CD14-positive monocyte (primary cell): ENCODE data around the gene P2RX3. TPM values are rescaled to one million over a fixed set of nuclear protein-coding genes. Genes with fewer than 3 reads are reported as not detected.

Experiments
- DNase-seq, 3 donors: peaks; one replicate each; pipeline ENCODE4 v3.0.0-alpha.2; 2011 to 2022
- H2AFZ ChIP-seq: 2 replicates; pipeline ENCODE4 v1.6.0; 2012; ENCODE audit warnings: mild to moderate bottlenecking, low read depth, low read length, inconsistent platforms; ENCODE audit not compliant: insufficient read depth, poor library complexity, severe bottlenecking
- H3K27ac ChIP-seq, 2 donors: 1 replicate in 1 of 2; 2 replicates in 1 of 2; pipeline ENCODE4 v1.5.1; 2012 to 2013; ENCODE audit warnings: low read length in 2 of 2, control low read depth in 1 of 2, inconsistent platforms in 1 of 2, low read depth in 1 of 2, mild to moderate bottlenecking in 1 of 2
- H3K27me3 ChIP-seq, 2 donors: one replicate each; pipeline versions ENCODE4 v1.6.0 to v1.6.1; 2011 to 2013; ENCODE audit warnings: low read length in 2 of 2; ENCODE audit not compliant: control insufficient read depth in 2 of 2, insufficient read depth in 2 of 2
- H3K36me3 ChIP-seq, 2 donors: replicated peaks in 1 of 2; 1 replicate in 1 of 2; 2 replicates in 1 of 2; pipeline versions ENCODE4 v1.5.1 to v1.6.1; 2012 to 2013; ENCODE audit warnings: low read length in 2 of 2, control low read depth in 1 of 2, inconsistent platforms in 1 of 2, mild to moderate bottlenecking in 1 of 2; ENCODE audit not compliant: insufficient read depth in 2 of 2, control insufficient read depth in 1 of 2
- H3K4me1 ChIP-seq, 2 donors: 1 replicate in 1 of 2; 2 replicates in 1 of 2; pipeline versions ENCODE4 v1.5.1 to v1.6.1; 2012 to 2013; ENCODE audit warnings: low read length in 2 of 2, control low read depth in 1 of 2, inconsistent platforms in 1 of 2, mild to moderate bottlenecking in 1 of 2, moderate library complexity in 1 of 2; ENCODE audit not compliant: insufficient read depth in 2 of 2, control insufficient read depth in 1 of 2
- H3K4me2 ChIP-seq: replicated peaks from 2 replicates; pipeline ENCODE3; 2012; ENCODE audit warnings: low read length, moderate library complexity, mild to moderate bottlenecking; ENCODE audit not compliant: poor library complexity, severe bottlenecking; ENCODE audit errors: extremely low read depth
- H3K4me3 ChIP-seq, 3 experiments: fragments of 200-600 bp in 1 of 3; sonication (generic) in 1 of 3; replicated peaks in 1 of 3; 1 replicate in 2 of 3; 2 replicates in 1 of 3; pipeline ENCODE4 v1.5.1; 2011 to 2013; ENCODE audit warnings: low read length in 3 of 3, mild to moderate bottlenecking in 3 of 3, control low read depth in 2 of 3, low read depth in 2 of 3, inconsistent platforms in 1 of 3, moderate library complexity in 1 of 3
- H3K79me2 ChIP-seq: 2 replicates; pipeline ENCODE4 v1.6.0; 2012; ENCODE audit warnings: mild to moderate bottlenecking, control low read depth, inconsistent platforms, low read length, moderate library complexity; ENCODE audit not compliant: insufficient read depth
- H3K9ac ChIP-seq: 2 replicates; pipeline ENCODE4 v1.6.0; 2017; ENCODE audit warnings: low read length, mild to moderate bottlenecking; ENCODE audit not compliant: insufficient read depth, poor library complexity, severe bottlenecking
- H3K9me3 ChIP-seq, 2 donors: replicated peaks in 1 of 2; 1 replicate in 1 of 2; 2 replicates in 1 of 2; pipeline versions ENCODE4 v1.5.1 to v1.6.1; 2012 to 2013; ENCODE audit warnings: low read length in 2 of 2, control low read depth in 1 of 2; ENCODE audit not compliant: control insufficient read depth in 1 of 2, insufficient read depth in 1 of 2
- H4K20me1 ChIP-seq: 2 replicates; pipeline ENCODE4 v1.6.0; 2012; ENCODE audit warnings: mild to moderate bottlenecking, low read length, control low read depth, moderate library complexity; ENCODE audit not compliant: insufficient read depth
- H3K27ac Mint-ChIP-seq, 7 donors: one replicate each; pipeline ENCODE4 v1.8.0; 2020; ENCODE audit warnings: mild to moderate bottlenecking in 7 of 7, mixed read lengths in 7 of 7, moderate library complexity in 6 of 7, inconsistent platforms in 2 of 7
- H3K27me3 Mint-ChIP-seq, 3 donors: one replicate each; pipeline ENCODE4 v1.8.0; 2021 to 2022; ENCODE audit warnings: low read depth in 3 of 3, mild to moderate bottlenecking in 3 of 3, mixed read lengths in 3 of 3, moderate library complexity in 3 of 3, inconsistent platforms in 1 of 3
- H3K36me3 Mint-ChIP-seq, 2 donors: one replicate each; pipeline ENCODE4 v1.8.0; 2020; ENCODE audit warnings: mixed read lengths in 2 of 2, inconsistent platforms in 1 of 2, mild to moderate bottlenecking in 1 of 2
- H3K4me1 Mint-ChIP-seq: one replicate; pipeline ENCODE4 v1.8.0; 2020; ENCODE audit warnings: mild to moderate bottlenecking, mixed read lengths
- H3K4me3 Mint-ChIP-seq, 2 donors: one replicate each; pipeline ENCODE4 v1.8.0; 2020; ENCODE audit warnings: mild to moderate bottlenecking in 2 of 2, mixed read lengths in 2 of 2, moderate library complexity in 1 of 2
- H3K9me3 Mint-ChIP-seq, 7 donors: one replicate each; pipeline ENCODE4 v1.8.0; 2020 to 2022; ENCODE audit warnings: mixed read lengths in 7 of 7, mild to moderate bottlenecking in 6 of 7, moderate library complexity in 6 of 7, inconsistent platforms in 2 of 7
- WGBS: methylation state at CpG from one replicate; pipeline ENCODE4 v1.1.5; 2013; ENCODE audit warnings: missing lambda C conversion rate; ENCODE audit not compliant: insufficient coverage; 5-methylcytosine and 5-hydroxymethylcytosine counted together
- intact Hi-C, 2 donors: fragments of 100-400 bp; cut with micrococcal nuclease; formaldehyde crosslinking; loops; one replicate each; pipeline versions ENCODE4 v1.15.0 to v1.15.1; 2023
- polyA plus RNA-seq, 3 donors: library from polyadenylated mRNA; depleted of rRNA in 1 of 3; unstranded in 2 of 3; stranded (reverse) in 1 of 3; fragments of 300-500 nt in 2 of 3; fragments of >200 nt in 1 of 3; fragmentation: Illumina TruSeq in 2 of 3; gene quantifications; 1 replicate in 2 of 3; 2 replicates in 1 of 3; pipeline ENCODE4 v1.2.3, GENCODE V29; 2012 to 2021
- TF ChIP-seq, protein P1 (sequence below): fragments of 200-600 bp; IDR thresholded peaks from one replicate; pipeline ENCODE4 v1.8.0; 2022; ENCODE audit warnings: antibody characterized with exemption, mild to moderate bottlenecking

P2RX3 gene
- polyA plus RNA-seq, 3 donors, result not detected

DNA sequence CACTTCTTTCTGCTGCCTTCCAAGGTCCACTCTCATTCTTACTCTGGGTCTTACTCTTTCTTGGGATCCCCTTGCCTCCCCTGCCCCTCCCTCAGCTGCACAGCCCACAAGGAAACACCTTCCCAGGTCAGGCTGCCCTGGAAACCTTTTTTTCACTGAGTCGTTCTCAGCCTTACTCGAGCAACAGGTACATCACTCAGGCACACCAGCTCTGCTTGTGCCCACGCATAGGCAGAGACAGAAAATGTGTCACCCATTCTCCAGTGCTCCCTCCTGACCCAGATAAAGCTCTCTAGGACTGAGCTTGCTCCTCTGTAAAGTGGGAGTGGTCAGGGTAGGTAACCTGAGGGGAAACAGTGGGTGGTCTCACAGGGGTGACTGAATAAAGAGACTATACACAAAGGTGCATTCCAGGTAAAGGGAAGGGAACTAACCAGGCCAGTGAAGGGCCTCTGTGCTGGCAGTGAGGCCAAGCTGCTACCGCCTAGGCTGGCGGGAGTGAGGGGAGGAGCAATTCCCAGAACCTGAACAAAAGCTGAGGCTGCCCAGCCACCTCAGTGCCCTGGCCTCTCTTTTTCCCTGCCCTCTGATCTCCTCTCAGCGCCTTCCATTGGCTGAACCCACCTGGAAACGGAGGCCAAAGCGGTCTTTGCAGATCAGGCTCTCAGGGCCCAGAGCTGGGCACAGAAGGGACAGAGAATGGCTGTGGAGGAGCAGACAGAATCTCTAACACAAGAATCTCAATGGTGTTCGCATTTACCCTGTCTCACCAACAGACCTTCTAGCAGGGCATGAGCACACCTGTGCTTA, 26.9 kb downstream of the P2RX3 start:
- no peaks in the 10 kb centered on the region for H3K79me2 ChIP-seq
- Mint-ChIP-seq H3K4me3 (no peak overlapping the region), H3K4me1 (peaks cover 8% of the 10 kb centered on the region), H3K27ac (peak overlapping the region in 1 of 7 donors; percentile 52), H3K9me3 (peaks cover 0 to 12% (median 0%) of the 10 kb centered on the region in 7 donors), H3K36me3 (no peaks in the 10 kb centered on the region), H3K27me3 (peaks cover 2 to 6% (median 5%) of the 10 kb centered on the region in 3 donors)
- 95% methylated on average over 6 of the region's 9 CpGs for WGBS
- no peaks in the 10 kb centered on the region for H3K36me3 ChIP-seq
- H3K4me3 ChIP-seq, result no peak overlapping the region
- no peaks in the 10 kb centered on the region for H3K9me3 ChIP-seq
- intact Hi-C loops, result no loop called here
- no peaks in the 10 kb centered on the region for H3K27me3 ChIP-seq
- H3K9ac ChIP-seq, result no peak overlapping the region
- no peak overlapping the region for H3K27ac ChIP-seq
- no peaks in the 10 kb centered on the region for H4K20me1 ChIP-seq
- no peak for DNase-seq
- H2AFZ ChIP-seq, result no peak overlapping the region
- TF ChIP-seq, protein P1, sequence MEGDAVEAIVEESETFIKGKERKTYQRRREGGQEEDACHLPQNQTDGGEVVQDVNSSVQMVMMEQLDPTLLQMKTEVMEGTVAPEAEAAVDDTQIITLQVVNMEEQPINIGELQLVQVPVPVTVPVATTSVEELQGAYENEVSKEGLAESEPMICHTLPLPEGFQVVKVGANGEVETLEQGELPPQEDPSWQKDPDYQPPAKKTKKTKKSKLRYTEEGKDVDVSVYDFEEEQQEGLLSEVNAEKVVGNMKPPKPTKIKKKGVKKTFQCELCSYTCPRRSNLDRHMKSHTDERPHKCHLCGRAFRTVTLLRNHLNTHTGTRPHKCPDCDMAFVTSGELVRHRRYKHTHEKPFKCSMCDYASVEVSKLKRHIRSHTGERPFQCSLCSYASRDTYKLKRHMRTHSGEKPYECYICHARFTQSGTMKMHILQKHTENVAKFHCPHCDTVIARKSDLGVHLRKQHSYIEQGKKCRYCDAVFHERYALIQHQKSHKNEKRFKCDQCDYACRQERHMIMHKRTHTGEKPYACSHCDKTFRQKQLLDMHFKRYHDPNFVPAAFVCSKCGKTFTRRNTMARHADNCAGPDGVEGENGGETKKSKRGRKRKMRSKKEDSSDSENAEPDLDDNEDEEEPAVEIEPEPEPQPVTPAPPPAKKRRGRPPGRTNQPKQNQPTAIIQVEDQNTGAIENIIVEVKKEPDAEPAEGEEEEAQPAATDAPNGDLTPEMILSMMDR, result no peak
- no peak overlapping the region for H3K4me2 ChIP-seq
- H3K4me1 ChIP-seq, result peaks cover 7 to 8% of the 10 kb centered on the region in 2 donors

DNA sequence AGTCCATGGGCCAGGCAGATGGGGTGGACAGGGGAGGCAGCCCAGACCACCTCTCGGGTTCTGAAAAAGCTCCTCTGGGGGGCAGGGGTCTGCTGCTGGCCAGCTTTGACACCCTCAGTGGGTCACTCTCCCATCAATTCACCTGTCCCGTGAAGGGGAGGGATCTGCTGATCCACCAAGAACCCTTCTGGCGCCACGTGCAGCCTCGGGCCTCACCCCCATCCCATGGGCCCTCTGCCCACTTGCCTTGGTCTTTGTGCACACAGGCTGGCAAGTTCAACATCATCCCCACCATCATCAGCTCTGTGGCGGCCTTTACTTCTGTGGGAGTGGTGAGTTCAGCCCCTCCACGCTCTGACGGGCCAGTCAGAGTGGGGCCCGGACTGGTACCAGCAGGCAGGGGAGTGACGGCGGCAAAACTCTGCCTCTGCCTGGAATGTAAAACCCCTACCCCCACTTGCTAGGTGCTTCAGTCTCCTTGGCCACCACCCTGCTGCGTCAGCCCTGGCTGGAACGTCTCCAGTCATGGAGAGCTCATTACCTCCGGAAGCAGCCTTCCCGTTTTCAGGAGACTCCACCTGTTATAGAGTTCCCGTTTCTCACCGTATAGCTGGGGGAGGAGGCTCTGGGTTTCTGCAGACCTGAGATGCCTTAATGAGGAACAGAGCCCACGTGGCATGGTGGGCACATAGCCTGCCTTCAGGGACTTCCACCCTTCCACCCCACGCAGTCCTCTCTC, 30.1 kb downstream of the P2RX3 start:
- peaks cover 8% of the 10 kb centered on the region for H3K4me1 Mint-ChIP-seq
- H3K9me3 Mint-ChIP-seq, result peaks cover 0 to 10% (median 0%) of the 10 kb centered on the region in 7 donors
- H3K27me3 ChIP-seq, result no peaks in the 10 kb centered on the region
- no peak overlapping the region for H3K9ac ChIP-seq
- 42% methylated on average over 11 of the region's 19 CpGs for WGBS
- no peaks in the 10 kb centered on the region for H3K36me3 ChIP-seq
- H3K9me3 ChIP-seq, result no peaks in the 10 kb centered on the region
- H2AFZ ChIP-seq, result no peak overlapping the region
- DNase-seq, result peak in 2 of 3 donors; percentile 4 to 20
- no peak overlapping the region for H3K27ac ChIP-seq
- H3K4me2 ChIP-seq, result no peak overlapping the region
- intact Hi-C loops, result no loop called here
- H3K27me3 Mint-ChIP-seq, result peaks cover 2 to 6% (median 5%) of the 10 kb centered on the region in 3 donors
- no peaks in the 10 kb centered on the region for H4K20me1 ChIP-seq
- H3K27ac Mint-ChIP-seq, result peak overlapping the region in 2 of 7 donors; percentile 1 to 13
- no peak overlapping the region for H3K4me3 ChIP-seq
- no peaks in the 10 kb centered on the region for H3K79me2 ChIP-seq
- peaks cover 7 to 8% of the 10 kb centered on the region in 2 donors for H3K4me1 ChIP-seq
- no peak overlapping the region for H3K4me3 Mint-ChIP-seq
- TF ChIP-seq, protein P1, result no peak
- no peaks in the 10 kb centered on the region for H3K36me3 Mint-ChIP-seq
